ENCODE measurements around the gene NUDT15.
"Not testable (repeated sequence)": the region's sequence is repeated elsewhere in the genome, so short reads cannot be mapped to it uniquely, and the experiment has no call there.

NUDT15 gene

GRCh38 chr13:48042894-48043293 is 5.4 kb downstream of the NUDT15 start:
- no peak for DNase-seq (ENCODE audit: low spot score)

GRCh38 chr13:48043789-48044503 is 6.4 kb downstream of the NUDT15 start:
- peak; percentile 14 for DNase-seq (ENCODE audit: low spot score)

GRCh38 chr13:48050550-48050949 is 13.0 kb downstream of the NUDT15 start:
- DNase-seq (ENCODE audit: low spot score), result no peak

- DNase-seq (ENCODE audit: low spot score), result no peak
Observed at GRCh38 chr13:48054601-48055000, 17.1 kb downstream of the NUDT15 start.

- no peak for DNase-seq (ENCODE audit: low spot score)
Observed at GRCh38 chr13:48055712-48056111, 18.2 kb downstream of the NUDT15 start.

- not testable (repeated sequence) for DNase-seq (ENCODE audit: low spot score)
Observed at GRCh38 chr13:48058536-48058935, 21.0 kb downstream of the NUDT15 start.

GRCh38 chr13:48059951-48060350 is 22.4 kb downstream of the NUDT15 start:
- not testable (repeated sequence) for DNase-seq (ENCODE audit: low spot score)

GRCh38 chr13:48066310-48066989 is 28.9 kb downstream of the NUDT15 start:
- DNase-seq (ENCODE audit: low spot score), result no peak

GRCh38 chr13:48068036-48068435 is 30.5 kb downstream of the NUDT15 start:
- no peak for DNase-seq (ENCODE audit: low spot score)

- no peak for DNase-seq (ENCODE audit: low spot score)
Observed at GRCh38 chr13:48068952-48069351, 31.4 kb downstream of the NUDT15 start.

GRCh38 chr13:48069573-48069972 is 32.0 kb downstream of the NUDT15 start:
- no peak for DNase-seq (ENCODE audit: low spot score)

- DNase-seq (ENCODE audit: low spot score), result no peak
Observed at GRCh38 chr13:48070942-48071341, 33.4 kb downstream of the NUDT15 start.

- no peak for DNase-seq (ENCODE audit: low spot score)
Observed at GRCh38 chr13:48072304-48072703, 34.8 kb downstream of the NUDT15 start.

GRCh38 chr13:48072787-48073186 is 35.3 kb downstream of the NUDT15 start:
- no peak for DNase-seq (ENCODE audit: low spot score)

GRCh38 chr13:48074006-48074405 is 36.5 kb downstream of the NUDT15 start:
- DNase-seq (ENCODE audit: low spot score), result no peak

GRCh38 chr13:48078251-48078656 is 40.7 kb downstream of the NUDT15 start:
- DNase-seq (ENCODE audit: low spot score), result no peak

GRCh38 chr13:48081739-48082138 is 44.2 kb downstream of the NUDT15 start:
- no peak for DNase-seq (ENCODE audit: low spot score)

GRCh38 chr13:48086272-48086671 is 48.7 kb downstream of the NUDT15 start:
- DNase-seq (ENCODE audit: low spot score), result no peak

GRCh38 chr13:48093588-48093987 is 56.1 kb downstream of the NUDT15 start:
- no peak for DNase-seq (ENCODE audit: low spot score)

GRCh38 chr13:48094404-48094780 is 56.9 kb downstream of the NUDT15 start:
- DNase-seq (ENCODE audit: low spot score), result no peak

- peak; percentile 98 for DNase-seq (ENCODE audit: low spot score)
Observed at GRCh38 chr13:48094781-48095502, 57.4 kb downstream of the NUDT15 start, which contains the start of gene MED4. MED4 (minus strand) TSS chr13:48095104; CDS start chr13:48095078, 26 bp downstream.

- DNase-seq (ENCODE audit: low spot score), result no peak
Observed at GRCh38 chr13:48096670-48097069, 59.1 kb downstream of the NUDT15 start.
